GM20431 (cell line): ENCODE results near the gene PACSIN3.

Experiments used
- in situ Hi-C: fragments of 300-500 bp; cut with MseI, MboI; formaldehyde crosslinking; loops from one replicate; pipeline ENCODE4 v1.15.0; 2020; ENCODE audit warnings: low sequenced_read_pairs; ENCODE audit not compliant: unreplicated experiment

PACSIN3 gene

DNA sequence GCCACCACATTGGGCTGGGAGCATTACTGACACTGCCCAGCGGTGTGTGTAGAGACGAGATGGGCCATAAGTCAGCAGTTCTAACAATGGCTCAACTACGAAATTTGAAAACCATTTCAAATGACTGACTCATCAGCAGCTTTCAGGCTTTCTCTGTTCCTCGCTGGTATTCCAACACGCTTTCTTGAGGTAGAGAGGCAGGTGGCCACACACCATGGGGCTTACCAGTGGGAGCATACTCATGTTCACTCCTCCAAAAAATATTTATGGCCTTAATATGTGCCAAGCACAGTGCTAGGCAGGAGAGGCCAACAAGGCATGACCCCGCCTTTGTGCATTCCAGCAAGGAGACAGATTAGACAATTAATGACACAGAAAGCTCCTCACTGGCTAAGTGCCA lies 29.9 kb downstream of the PACSIN3 start:
- in situ Hi-C loops, result loop anchor here (10.0 kb wide), 1 partner anchor 272 kb away; no protein-coding TSS in a partner anchor

DNA sequence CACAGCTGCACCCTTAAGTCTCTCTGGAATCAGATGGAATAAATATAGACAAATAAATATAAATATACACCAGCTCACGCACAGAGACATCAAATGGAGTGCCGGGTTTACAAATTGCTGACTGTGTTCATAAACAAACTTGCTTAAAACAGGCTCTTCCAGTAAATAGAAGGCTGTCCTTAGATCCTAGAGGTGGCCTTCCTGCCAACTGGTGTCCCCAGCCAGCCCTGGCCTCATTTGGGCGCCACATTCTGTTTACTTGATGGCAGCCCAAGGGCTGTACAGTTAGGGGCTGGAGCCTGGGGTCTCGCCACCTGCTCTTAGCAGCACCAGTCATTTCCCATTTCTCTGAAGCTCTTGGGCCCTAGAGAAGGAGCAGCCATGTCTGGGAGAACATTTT lies 30.4 kb downstream of the PACSIN3 start:
- in situ Hi-C loops, result loop anchor here (10.0 kb wide), 1 partner anchor 271 kb away; no protein-coding TSS in a partner anchor

DNA sequence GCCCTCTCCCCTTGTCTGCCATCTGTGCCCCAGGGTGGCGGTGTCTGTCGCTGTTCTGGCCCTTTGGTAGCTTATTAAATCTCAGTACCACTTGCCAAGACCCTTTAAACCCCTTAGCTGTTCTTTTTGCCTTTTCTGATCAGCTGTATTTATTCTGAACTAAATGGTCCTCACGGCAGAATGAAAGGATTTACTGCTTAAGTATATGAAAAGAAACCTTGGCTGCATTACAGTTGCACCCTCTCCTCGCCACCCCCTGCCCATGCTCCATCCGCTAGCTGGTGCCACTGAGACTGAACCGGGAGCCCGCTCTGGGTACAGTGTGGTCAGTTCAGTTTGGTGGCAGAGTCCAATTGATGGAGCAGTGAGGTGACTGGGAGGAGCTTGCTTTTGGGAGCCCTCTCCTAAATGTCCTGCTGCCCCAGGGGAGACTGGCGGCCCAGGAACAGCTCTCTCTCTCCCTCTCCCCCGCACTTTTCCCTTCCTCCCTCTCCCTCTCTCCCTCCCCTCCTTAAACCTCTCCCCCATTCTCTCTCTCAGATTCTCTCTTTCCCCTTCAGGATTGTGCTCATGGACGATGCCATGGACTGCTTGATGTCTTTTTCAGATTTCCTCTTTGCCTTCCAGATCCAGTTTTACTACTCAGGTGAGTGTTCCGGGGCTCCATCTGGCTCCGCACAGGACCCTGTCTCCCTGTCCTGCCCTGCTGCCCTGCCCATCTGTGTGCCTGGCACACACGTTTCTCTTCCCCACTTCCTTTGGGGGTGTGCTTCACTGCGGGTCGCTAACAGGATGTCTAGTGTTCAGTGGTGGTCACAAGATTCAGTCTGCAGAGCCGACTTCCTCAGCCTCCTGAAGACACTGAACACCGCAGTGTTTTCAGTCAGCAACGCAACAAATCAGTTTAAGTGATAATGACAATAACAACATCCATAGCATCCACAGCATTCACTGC lies 31.3 kb downstream of the PACSIN3 start:
- in situ Hi-C loops, result loop anchor here (10.0 kb wide), 1 partner anchor 270 kb away; no protein-coding TSS in a partner anchor

DNA sequence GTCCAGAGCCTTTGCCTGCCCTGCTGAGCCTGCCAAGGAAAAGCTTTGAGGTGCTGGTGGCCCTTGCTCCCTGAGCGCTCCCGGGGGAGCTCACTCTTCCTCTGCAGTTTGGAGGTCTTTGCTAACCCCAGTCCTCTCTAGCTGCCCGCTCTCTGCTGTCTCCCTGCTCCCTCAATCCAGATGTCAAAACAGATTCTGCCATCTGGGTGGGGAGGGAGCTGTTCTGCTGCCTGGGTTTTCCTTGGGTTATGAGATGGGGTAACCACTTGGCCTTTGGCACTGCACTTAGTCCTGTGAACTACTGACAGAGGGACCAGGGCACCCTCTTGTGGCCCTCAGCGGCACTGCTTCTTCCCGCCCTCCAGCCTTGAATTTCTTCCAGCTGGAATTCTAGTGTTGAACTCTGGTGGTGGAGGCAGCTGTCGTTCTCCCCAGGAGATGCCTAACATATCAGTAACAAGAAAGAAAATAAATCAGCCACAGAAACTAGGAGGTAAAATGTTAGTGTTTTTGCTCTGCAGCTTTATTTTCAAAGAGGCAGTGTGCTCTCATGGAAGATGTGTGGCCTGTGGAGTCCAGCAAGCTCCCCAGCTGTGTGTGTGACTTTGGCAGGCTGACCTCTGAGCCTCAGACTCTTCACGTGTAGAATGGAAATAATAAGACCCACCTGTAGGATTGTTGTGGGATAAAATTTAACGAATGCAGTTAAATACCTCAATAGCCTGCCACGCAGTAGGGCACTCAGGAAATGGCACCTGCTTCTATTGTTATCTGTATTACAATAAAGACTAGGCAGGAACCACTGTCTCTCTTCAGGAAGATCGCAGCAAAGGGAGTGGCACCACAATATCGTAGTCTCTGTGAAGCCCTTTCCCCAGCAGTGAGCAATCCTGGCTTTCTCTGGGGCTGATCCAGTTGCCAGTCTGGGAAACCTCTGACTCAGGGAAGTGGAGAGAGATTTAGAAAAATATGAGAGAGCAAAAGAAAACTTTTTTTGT lies 33.0 kb downstream of the PACSIN3 start:
- in situ Hi-C loops, result loop anchor here (10.0 kb wide), 1 partner anchor 268 kb away; no protein-coding TSS in a partner anchor

DNA sequence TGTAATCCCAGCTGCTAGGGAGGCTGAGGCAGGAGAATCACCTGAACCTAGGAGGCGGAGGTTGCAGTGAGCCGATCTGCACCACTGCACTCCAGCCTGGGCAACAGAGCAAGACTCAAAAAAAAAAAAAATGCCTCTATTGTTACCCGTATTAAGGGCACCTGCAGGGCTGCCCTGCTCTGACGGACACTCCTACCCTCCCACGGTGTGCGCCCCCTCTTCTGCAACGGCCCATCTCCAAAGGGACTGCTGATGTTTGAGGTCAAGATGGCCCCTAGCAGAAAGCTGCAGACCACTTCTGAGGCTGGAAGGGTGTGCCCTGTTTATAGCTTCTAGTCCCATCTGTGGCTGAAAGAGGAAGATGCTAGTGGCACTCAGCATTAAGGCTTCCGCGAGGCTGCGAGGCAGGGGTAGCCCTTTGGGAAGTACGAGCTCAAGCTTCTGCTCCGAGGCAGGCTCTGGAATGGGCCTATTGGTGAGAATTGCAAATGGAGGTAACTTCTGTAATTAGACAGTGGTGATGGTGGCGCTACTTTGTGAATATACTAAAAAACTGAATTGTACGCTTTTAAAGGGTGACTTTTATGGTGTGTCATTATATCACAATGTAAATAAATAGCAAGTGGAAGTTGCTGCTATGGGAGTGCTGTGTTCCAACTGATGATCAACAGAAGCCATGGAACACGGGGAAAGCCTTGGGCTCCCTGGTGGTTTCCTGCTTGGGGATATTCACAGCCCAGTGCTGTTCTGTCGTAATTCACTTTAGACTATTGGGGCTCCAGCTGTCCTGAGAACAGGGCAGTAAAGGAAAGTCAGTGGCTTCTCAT lies 33.9 kb downstream of the PACSIN3 start:
- in situ Hi-C loops, result loop anchor here (10.0 kb wide), 1 partner anchor 268 kb away; no protein-coding TSS in a partner anchor

DNA sequence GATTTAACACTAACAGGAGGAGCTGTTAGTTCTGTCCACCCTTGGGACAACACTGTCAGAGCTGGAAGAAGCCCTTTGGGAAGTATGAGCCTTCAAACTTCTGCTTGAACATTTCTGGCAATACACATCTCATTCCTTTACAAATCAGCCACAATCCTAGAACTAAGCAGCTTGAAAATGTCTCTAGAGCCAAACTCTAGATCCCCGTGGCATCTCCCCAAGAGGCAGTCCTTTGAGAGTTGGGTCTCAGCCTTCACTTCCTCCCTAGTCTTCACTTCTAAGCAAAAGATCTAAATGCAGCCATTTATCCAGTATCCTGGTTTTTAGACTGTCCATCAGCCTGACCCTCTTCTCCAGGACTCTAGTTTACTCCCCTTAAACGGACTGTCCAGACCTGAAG lies 36.5 kb downstream of the PACSIN3 start:
- in situ Hi-C loops, result loop anchor here (10.0 kb wide), 1 partner anchor 265 kb away; no protein-coding TSS in a partner anchor

DNA sequence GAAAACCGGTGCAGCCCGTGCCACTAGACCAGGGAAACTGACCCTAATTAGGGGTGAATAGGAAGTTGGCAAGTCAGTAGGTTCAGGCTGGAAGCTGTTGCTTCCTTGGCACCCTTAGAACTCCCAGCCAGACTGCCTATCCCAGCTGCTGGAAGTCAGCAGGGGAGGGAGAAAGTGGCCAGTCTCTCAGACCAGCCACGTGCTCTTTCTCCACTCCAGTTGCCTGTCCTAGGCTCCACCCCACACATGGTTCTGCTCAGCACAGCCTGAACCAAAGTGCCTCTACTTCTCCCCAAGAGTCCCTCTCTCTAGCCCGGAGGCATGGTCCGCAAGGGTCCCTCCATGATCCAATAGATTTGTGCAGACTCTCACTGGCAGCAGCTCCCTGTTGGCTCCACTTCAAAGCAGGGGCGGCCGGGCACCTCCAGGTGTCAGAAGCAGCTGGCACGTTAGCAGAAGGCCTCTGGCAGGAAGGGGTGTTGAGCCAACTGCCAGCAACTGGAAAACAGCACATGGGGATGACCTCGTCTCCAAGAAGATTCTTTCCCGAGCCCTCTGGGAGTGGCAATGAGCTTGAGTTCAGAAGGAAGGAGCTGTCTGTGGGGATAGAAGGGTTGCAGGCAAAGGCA lies 37.2 kb downstream of the PACSIN3 start:
- in situ Hi-C loops, result no loop called here

DNA sequence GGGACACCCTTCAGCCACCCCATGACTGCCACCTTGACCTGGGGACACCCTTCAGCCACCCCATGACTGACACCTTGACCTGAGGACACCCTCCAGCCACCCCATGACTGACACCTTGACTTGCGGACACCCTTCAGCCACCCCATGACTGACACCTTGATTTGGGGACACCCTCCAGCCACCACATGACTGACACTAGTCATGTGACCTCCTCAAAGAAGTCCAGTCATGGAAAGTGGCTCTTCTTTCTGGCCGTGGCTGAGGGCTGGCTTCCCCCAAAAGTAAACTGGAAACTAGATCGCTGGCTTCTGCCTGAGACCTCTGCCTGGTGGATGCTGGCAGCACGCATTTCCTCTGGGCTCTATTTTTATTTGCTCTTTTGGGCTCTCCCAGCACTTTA lies 38.0 kb downstream of the PACSIN3 start:
- in situ Hi-C loops, result no loop called here

DNA sequence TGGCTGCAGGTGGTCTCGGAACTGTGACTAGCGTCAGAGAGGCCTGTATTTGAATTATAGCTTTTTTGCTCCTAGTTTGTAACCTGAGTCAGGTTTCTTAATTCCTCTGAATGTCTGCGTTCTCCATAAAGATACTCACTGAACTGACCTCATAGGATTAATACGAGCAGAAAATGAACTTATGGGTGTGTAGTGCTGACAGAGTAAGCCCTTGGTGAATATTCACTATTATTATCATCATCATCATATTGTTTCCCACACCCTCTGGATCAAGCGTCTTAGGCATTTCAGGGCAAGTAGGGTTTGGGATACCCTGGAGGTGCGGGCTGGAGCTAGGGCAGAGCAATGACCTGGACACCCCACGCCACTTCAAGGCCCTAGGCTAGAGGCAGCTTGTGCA lies 38.6 kb downstream of the PACSIN3 start:
- in situ Hi-C loops, result no loop called here

DNA sequence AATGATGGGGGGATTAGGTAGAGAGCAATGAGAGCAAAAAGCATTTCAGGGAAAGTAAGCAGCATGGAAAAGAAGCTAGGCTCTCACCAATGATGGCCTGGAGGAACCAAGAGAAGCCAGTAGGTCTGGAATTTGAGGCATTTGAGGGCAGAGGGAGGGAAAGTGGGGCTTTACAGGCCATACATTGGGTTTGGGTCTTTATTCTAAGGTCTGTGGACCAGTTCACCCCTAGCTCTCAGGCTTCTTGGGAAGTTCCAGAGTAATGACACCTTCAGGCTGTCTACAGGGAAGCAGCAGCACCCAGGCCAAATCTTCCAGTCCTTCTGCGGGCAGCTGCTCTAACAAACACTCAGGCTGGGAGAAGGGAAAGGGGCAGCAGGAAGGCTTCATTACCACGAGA lies 39.0 kb downstream of the PACSIN3 start:
- in situ Hi-C loops, result no loop called here

DNA sequence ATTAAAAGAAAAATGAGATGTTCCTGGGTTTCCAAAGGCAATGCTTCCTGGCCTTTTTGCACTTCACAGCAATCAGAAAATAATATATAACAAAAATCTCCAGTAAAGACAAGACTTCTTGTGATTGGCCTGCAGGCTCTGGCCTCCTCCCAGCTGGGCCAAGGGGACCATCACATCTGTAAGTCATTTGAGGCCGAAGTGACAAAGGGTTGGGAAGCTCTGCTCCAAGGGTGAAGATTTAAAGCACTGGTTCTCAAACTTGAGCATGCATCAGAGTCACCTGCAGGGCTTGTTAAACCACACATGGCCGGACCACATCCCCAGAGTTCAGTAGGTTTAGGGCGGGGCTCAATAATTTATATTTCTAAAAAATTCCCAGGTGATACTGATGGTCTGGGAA lies 41.7 kb downstream of the PACSIN3 start:
- in situ Hi-C loops, result no loop called here

DNA sequence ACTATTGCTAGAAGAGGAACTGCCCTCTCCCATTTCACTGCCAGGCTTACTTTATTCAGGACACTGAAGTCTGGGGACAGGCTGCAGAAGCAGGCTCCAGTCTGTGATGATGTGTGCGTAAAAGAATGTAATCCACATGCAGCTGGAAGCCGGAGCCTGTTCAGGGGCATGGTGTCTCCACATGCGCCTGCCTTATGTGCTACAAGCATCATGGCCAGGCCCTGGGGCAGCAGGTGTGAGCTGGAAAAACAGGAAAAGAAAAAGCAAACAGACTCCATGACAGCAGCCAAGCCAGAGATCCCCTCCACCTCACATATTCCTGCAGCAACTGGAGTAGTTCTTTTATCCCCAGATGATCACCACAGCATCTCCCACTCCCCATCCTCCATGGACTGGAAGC lies 42.9 kb downstream of the PACSIN3 start:
- in situ Hi-C loops, result no loop called here

DNA sequence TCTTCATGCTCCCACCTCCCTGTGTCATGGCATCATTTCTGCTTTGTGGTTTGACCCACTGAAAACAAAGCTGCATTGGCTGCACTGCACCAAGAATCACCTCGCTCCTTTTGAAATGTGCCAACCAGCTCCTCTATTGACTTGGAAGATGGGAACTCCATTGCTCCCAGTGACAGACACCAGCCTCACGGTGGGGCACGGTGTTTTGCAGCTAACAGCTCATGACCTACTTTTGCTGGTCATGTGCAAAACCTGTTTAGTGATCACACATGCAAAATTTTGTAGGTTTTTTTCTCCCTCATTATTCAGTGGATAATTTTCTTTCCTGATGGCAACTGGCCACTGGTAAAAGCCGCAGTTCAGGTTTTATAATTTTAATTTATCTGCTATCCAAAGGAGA lies 46.4 kb downstream of the PACSIN3 start:
- in situ Hi-C loops, result no loop called here

DNA sequence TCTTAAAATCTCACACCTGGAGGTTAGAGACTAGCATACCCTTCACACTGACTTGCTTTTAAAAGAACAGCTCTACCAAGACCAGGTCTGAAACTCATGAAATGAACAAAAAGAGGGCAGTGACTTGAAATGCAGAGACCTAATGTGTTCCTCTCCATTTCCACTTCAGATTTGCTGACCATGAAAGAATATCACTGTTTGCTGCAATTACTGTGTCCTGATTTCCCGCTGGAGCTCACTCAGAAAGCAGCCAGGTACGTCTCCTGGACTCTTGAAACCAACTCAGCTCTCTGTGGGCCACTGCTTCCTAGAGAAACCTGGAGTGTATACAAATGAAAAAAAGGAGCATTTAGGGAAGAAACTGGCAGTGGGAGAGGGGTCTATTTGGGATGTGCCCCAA lies 48.8 kb downstream of the PACSIN3 start:
- in situ Hi-C loops, result no loop called here

DNA sequence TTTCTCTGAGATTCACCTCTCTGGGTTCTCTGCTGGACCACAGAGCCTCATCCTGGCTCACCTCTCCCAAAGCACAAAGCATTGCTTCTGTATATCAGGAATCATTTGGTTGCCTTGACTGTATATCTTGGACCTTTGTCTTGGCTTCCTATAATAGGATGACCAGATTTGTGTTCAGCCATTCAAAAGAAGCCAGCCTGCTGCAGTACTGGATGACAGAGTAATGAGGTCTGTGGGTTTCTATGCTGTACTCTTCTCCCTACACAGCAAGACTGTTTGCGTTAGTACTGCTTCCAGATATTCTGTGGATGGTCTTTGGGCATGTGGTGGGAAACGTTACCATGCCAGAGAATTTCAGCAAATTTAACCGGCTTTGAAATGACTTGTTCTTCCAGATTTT lies 49.3 kb downstream of the PACSIN3 start:
- in situ Hi-C loops, result no loop called here

DNA sequence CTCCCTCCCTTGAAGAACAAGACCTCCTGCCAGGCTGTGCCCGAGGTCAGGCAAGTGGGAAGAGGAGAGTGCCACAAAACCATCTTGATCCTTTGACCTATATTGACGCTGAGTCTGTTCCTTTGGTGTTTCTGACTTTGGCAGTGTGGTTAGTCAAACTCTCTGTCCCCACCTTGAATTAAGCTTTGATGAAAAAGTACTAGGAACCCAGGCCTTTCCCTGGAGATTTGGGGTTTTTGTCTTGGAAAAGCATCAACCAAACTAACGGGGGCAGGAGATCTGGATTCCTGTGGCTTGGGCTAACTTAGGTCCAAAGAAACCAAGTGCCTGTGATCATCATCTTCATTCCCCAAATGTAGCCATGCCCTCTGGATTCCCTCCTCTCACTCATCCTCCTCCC lies 49.9 kb downstream of the PACSIN3 start:
- in situ Hi-C loops, result no loop called here

DNA sequence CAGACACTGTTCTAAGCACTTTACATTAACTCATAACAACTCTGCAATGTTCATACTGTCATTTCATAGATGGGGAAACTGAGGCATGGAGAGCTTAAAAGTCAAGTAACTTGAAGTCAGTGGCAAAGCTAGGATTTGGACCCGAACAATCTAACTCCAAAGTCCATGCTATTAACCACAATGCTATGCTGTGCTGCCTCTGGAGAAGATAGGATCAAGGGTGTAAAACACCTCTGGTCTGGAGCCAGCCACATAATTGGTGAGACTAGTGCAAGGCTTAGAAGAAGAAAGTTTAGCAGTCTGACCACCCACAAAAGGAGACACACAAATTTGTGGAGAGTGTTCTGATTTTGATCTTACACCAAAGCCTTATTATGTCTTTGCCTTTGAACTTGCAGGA lies 53.3 kb downstream of the PACSIN3 start:
- in situ Hi-C loops, result no loop called here

DNA sequence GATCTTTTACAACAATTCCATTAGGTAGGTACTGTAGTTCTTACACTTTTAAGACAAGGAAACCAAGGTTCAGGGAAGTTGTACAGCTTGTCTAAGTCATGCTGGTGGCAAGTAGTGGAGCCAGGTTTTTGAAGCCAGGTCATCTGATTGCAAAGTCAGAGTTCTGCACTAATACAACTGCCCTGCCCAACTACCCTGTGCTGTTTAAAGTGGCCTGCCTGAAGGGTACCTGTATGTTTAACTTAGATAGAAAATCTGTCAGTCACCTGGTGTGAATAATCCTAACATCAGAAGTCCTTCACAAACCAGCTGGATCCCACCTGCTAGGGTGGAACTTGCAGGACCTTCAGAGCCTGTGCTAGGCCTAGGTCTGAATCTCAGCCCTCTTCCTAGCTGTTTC lies 53.7 kb downstream of the PACSIN3 start:
- in situ Hi-C loops, result no loop called here

DNA sequence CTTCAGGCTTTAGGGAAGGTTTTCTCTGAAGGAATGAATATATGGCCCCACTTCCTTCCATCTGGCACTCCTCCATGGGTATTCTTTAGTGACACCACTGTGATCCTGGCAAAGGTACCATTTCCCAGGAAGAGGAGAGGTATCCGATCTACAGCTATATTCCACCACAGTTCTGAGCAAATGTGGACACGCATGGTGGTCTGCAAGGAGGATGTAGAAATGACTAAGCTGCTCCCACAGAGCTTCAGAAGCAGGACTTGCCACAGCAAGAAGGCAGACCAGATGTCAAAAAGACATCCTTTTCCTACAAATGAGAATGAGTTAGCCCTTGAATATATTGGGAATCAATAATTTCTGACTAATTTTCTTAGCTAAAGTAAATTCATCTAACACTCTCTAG lies 55.1 kb downstream of the PACSIN3 start:
- in situ Hi-C loops, result no loop called here
